ENCODE data around the gene HACL1. TPM values are rescaled to one million over a fixed set of nuclear protein-coding genes. Genes with fewer than 3 reads are reported as not detected.

The HACL1 gene
- total RNA-seq, 1 donor from 2014 or later: 14.0 TPM

DNA sequence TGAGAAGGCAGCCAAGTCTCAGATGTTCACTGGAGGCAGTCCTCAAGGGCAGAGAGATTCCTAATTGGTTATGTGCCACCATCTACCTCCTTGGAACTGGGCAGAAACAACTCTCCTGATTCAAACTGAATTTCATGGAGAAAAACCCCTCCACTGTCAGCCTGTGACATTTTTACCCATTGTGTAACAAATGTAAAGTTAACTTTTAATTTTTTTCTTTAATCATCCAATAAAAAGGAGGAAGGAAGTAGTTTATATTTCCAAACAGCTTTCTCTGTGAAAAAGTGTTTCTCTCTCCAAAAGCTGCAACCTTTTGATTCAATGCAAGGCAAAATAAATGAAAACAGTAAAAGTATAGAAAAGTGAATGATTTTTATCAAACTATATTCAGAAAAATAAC lies 79.4 kb downstream of the HACL1 start:
- Mint-ChIP-seq H3K9me3 (no peaks in the 10 kb centered on the region), H3K36me3 (ENCODE audit: low read depth) (no peaks in the 10 kb centered on the region), H3K27ac (ENCODE audit: unreplicated experiment) (no peak overlapping the region), H3K4me3 (no peak overlapping the region), H3K4me1 (peaks cover 5% of the 10 kb centered on the region), H3K27me3 (ENCODE audit: low read depth) (no peaks in the 10 kb centered on the region)
- no peak for DNase-seq (ENCODE audit: low read depth, low spot score)
- TF ChIP-seq, protein P1, sequence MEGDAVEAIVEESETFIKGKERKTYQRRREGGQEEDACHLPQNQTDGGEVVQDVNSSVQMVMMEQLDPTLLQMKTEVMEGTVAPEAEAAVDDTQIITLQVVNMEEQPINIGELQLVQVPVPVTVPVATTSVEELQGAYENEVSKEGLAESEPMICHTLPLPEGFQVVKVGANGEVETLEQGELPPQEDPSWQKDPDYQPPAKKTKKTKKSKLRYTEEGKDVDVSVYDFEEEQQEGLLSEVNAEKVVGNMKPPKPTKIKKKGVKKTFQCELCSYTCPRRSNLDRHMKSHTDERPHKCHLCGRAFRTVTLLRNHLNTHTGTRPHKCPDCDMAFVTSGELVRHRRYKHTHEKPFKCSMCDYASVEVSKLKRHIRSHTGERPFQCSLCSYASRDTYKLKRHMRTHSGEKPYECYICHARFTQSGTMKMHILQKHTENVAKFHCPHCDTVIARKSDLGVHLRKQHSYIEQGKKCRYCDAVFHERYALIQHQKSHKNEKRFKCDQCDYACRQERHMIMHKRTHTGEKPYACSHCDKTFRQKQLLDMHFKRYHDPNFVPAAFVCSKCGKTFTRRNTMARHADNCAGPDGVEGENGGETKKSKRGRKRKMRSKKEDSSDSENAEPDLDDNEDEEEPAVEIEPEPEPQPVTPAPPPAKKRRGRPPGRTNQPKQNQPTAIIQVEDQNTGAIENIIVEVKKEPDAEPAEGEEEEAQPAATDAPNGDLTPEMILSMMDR (conservative IDR thresholded peaks at IDR 0.05): no peak

DNA sequence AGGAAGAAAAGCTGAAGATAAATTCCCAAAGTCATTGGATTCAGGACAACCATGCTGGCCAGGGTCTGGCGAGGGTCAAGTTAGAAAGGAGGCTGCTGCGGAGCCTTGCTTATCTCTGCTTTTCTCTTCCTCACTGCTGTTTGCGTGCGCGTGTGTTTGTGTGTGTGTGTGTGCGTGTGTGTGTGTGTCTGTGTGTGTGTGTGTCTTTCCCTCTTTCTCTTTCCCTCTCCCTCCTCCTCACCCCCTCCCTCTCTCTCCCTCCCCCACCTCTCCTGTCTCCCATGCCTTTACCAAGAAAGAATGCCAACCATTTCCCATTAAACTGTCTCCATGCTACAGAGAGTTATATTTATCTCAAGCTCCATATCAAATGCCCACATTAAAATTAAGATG lies 79.8 kb downstream of the HACL1 start, which contains the start of gene COLQ:
Gene COLQ (minus strand): TSS at position 134 of the 393 bp plus-strand sequence. CDS start 81 bp downstream, at position 53.
- H3K27ac Mint-ChIP-seq (ENCODE audit: unreplicated experiment): no peak within 1 kb of the TSS
- peaks cover 5% of the 10 kb centered on the region for H3K4me1 Mint-ChIP-seq
- DNase-seq (ENCODE audit: low read depth, low spot score): no peak
- H3K4me3 Mint-ChIP-seq: no peak within 1 kb of the TSS
- H3K36me3 Mint-ChIP-seq (ENCODE audit: low read depth): no peaks in the 10 kb centered on the region
- H3K9me3 Mint-ChIP-seq: no peaks in the 10 kb centered on the region
- H3K27me3 Mint-ChIP-seq (ENCODE audit: low read depth): no peaks in the 10 kb centered on the region
- TF ChIP-seq, protein P1 (conservative IDR thresholded peaks at IDR 0.05): no peak

DNA sequence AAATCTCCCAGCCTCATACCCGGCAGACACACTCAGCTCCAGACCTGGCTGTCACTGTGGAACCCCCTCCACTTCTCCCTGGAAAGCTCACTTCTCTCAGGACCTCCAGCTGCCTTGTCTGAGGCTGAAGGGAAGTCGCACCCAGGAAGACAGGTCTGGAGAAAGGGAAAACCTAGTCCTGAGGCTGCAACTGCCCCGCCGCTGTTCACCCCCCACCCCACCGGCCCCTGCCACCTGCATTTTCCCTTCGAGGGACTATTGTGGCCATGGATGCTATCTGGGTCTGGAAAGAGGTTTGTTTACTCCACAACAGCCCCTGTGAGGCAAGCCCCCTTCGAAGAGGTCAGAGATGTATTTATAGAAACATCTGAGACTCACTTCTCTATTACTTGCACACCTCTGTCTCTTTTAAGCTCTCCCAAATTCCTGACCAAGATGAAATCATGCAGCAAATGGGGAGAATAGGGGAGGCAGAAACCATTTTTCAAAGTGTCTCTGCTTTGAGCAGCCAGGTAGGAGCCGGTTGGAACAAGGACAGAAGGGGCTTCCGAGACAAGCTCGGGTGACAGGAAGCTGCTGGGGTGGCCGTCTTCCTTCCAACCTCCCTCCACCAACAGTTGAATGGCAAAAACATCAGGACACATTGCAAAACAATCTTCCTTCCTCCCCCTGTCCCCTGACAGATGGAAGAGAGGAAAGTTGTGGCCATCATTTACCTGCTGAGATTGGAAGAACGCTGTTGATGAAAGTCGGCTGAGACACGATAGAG lies 80.4 kb downstream of the HACL1 start:
- Mint-ChIP-seq H3K4me3 (no peak overlapping the region), H3K27ac (ENCODE audit: unreplicated experiment) (no peak overlapping the region), H3K4me1 (peaks cover 5% of the 10 kb centered on the region), H3K36me3 (ENCODE audit: low read depth) (no peaks in the 10 kb centered on the region), H3K9me3 (no peaks in the 10 kb centered on the region), H3K27me3 (ENCODE audit: low read depth) (no peaks in the 10 kb centered on the region)
- no peak for DNase-seq (ENCODE audit: low read depth, low spot score)
- TF ChIP-seq, protein P1 (conservative IDR thresholded peaks at IDR 0.05): no peak

DNA sequence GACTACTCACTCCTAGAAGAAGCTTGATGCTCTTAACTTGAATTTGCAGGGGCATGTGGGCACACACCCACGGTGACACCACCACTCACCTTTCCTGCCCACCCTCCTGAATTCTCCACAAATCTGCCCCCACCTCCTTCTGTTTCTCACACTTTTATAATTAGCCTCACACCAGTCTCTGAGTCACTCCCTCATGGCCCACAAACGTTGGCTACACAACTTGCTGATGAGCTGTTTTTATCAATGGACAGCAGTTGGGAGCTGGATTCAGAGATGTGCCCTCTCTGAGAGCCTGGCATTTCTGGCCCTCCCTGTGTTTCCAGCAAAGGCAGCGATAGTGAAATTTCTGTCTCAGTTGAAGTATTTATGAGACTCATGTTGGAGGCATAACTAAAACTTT lies 81.2 kb downstream of the HACL1 start:
- H3K4me3 Mint-ChIP-seq: no peak overlapping the region
- no peaks in the 10 kb centered on the region for H3K9me3 Mint-ChIP-seq
- no peaks in the 10 kb centered on the region for H3K36me3 Mint-ChIP-seq (ENCODE audit: low read depth)
- no peak overlapping the region for H3K27ac Mint-ChIP-seq (ENCODE audit: unreplicated experiment)
- peaks cover 5% of the 10 kb centered on the region for H3K4me1 Mint-ChIP-seq
- no peak for DNase-seq (ENCODE audit: low read depth, low spot score)
- TF ChIP-seq, protein P1 (conservative IDR thresholded peaks at IDR 0.05): no peak
- no peaks in the 10 kb centered on the region for H3K27me3 Mint-ChIP-seq (ENCODE audit: low read depth)

DNA sequence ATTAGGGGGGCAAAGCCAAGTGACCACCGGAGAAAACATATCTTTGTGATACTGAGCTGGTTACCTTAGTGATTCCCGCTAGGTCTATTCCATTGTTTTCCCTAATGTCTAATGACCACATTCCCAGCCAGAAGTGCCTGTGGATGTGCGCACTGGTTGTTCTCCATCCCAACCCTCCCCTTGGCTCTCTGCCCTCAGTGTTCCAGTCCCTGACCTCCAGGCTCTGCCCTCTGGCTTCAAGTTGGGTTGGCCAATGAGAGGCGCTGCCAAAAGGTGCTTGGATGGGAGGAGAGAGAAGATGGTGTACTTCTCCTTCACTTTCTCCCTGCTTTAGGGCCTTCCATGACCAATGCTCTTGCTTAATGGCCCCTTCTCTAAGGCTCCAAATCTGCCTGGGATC lies 82.3 kb downstream of the HACL1 start:
- no peak overlapping the region for H3K4me3 Mint-ChIP-seq
- H3K36me3 Mint-ChIP-seq (ENCODE audit: low read depth): no peaks in the 10 kb centered on the region
- H3K4me1 Mint-ChIP-seq: peaks cover 5% of the 10 kb centered on the region
- TF ChIP-seq, protein P1 (conservative IDR thresholded peaks at IDR 0.05): no peak
- DNase-seq (ENCODE audit: low read depth, low spot score): no peak
- no peaks in the 10 kb centered on the region for H3K9me3 Mint-ChIP-seq
- H3K27me3 Mint-ChIP-seq (ENCODE audit: low read depth): no peaks in the 10 kb centered on the region
- no peak overlapping the region for H3K27ac Mint-ChIP-seq (ENCODE audit: unreplicated experiment)
